ENCODE data around the gene COPG2. TPM values are rescaled to one million over a fixed set of nuclear protein-coding genes. Genes with fewer than 3 reads are reported as not detected.

Gene COPG2
- polyA plus RNA-seq, 1 donor = 44.5 TPM

- no peak for DNase-seq
Measured at GRCh38 chr7:130493275-130493873, 175.2 kb downstream of the COPG2 start.

DNA sequence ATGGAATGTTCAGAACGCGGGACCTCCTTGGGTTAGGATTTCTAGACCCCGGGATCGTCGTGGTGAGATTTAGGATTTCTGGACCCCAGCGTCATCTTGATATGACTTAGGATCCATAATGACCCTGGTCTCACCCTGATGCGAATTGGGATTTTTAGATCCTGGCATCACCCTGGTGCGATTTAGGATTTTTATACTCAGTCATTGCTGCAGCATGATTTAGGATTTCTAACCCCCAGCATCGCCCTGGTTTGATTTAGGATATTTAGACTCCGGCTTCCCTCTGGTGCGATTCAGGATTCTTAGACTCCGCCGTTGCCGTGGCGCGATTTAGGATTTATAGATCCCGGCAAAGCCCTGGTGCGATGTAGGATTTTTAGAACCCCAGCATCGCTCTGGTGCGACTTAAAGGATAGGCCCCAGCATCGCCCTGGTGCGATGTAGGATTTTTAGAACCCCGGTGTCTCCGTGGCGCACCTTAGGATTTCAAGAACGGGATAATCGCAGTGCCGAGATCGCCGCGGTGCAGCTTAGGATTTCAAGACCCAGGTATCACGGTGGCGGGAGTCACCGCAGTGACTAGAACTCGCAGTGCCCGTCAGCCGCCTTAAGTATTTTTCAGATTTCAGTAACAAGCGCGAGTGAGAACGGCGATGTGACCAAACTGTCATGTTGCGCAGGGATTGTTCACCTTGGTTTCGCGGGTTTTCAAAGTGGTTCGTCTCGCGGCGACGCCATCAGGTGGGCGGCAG is 175.8 kb downstream of the COPG2 start:
- DNase-seq = no peak

DNA sequence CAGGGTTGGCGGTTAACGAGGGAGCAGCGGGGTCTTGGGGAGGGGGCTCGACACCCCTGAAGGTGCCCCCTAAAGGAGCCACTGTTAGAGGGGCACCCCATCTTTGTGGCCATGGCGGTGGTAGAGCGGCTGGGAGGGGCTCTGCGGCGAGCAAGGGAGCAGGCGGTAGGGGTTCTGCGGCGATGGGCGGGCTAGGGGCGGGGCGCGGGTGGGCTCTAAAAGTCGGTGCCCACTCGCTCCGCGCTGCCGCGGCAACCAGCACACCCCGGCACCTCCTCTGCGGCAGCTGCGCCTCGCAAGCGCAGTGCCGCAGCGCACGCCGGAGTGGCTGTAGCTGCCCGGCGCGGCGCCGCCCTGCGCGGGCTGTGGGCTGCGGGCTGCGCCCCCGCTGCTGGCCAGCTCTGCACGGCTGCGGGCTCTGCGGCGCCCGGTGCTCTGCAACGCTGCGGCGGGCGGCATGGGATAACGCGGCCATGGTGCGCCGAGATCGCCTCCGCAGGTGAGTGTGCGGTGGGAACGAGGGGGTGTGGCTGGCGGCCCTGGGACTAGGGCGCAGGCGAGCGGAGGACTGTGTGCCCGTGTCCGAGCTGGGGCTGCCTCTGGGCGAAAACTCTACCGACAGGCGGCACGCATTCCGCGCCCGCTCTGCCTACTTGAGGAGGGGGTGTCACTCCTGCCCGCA is 176.6 kb downstream of the COPG2 start, which contains the start of gene MEST:
TSS of gene MEST (plus strand) at position 245 of the 682 bp plus-strand sequence. CDS start at position 474, 229 bp downstream.
- peak; percentile 83 for DNase-seq

GRCh38 chr7:130490888-130491804 is 177.4 kb downstream of the COPG2 start:
- DNase-seq = peak; percentile 75

DNA sequence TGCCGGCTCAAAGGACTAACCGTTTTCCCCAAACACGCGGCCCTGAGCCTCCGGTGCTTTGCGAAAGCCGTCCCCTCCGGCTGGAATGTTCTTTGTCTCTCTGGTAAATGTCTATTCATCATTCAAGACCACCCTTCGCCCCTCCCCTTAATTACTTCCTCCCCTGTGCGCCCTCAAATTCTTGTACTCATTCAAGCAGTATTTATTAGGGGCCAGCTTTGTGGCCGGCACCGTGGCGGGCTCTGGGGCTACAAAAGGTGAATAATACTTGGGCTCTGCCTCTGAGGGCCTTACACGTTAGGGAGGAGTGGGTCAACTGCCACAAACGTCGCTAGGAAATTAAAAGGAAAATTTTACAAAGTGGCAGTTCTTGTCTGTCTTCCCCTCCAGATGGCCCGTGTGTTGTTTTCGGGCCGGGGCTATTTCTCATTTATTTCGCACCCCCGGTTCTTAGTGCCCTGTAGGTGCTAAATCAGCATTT is 178.2 kb downstream of the COPG2 start:
- no peak for DNase-seq

DNA sequence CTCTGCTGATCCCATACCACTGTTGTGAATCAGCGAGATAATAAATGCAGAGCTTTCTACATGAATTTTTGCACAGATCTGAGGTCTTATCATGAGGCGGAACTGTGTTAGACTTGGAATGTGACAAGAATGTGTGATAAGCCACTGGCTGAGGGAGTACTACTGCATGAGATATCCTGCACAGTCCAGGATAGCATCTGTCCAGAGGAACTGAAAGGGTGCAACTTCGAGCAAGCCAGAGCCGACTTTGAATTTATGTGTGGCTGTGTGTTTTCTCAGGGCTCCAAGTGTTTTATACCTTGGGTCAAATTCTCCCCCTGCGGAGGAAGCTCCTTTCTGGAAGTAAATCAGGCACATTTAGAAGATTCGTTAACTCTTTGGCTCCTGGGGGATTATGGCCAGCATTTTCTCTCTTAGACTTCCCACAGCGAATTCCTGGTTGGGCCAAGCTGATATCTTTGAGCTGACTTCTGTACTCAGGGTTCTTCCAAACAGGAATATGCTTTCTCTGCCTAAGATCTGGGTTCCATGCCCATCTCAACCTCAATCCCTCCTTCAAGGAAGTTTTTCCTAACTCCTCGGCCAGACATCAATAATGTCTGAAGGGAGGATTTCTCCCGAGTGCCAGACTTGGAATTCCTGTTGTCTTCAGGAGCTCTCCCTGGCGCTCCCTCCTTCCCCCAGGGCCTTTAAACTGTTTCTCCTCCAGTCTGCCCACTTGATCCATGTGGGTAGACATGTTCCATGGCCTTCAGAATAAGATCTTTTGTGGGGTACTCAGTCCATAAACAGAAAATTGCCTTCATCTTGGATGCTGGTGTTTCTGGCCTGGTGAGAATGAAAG is 179.2 kb downstream of the COPG2 start:
- DNase-seq = no peak

- DNase-seq = no peak
Measured at GRCh38 chr7:130488392-130489139, 180.0 kb downstream of the COPG2 start.

GRCh38 chr7:130486954-130487436 is 181.6 kb downstream of the COPG2 start:
- no peak for DNase-seq

- no peak for DNase-seq
Measured at GRCh38 chr7:130486114-130486953, 182.2 kb downstream of the COPG2 start.

- no peak for DNase-seq
Measured at GRCh38 chr7:130485734-130486113, 182.8 kb downstream of the COPG2 start.

- DNase-seq = no peak
Measured at GRCh38 chr7:130483031-130483430, 185.5 kb downstream of the COPG2 start.

DNA sequence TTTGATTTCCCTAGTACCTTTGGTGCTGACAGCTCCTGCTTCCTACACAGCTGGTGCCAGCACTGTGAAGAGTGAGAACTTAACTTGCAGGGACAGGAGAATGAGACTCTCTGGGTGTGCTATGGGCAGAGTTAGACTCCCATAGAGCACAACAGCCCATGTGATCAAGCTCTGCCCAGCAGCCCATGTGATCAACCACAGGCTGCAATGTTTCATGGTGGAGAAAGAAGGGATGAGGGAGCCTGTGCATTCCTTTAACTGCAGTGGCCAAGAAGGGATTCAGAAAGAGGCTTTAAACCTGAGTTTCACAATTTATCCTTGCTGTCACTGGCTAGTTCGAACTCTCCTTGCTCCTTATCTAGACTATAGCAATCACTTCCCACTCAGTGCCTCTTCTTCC is 186.7 kb downstream of the COPG2 start:
- DNase-seq = no peak

DNA sequence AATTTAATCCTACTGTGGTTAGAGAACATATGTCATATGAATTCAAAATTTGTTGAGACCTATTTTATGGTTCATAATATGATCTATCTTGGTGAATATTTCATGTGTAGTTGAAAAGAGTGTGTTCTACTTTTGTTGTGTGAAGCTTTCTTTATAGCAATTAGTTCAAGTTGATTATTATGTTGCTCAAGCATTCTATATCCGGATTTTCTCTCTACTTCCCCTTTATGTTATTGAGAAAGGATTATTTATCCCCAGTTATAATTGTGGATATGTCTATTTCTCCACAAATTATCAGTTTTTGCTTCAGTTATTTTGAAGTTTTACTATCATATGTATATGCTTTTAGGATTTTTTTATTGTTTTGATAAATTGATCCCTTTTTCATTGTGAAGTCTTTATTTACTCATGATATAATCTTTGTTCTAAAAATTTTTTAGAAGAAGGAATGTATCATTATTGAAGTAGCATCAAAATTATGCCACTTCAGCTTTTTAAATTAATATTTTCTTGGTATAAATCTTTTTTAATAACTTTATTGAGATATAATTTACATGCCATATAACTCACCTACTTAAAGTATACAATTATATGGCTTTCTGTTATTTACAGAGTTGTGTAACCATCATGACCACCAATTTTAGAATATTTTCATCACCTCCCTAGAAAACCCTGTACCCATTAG is 188.7 kb downstream of the COPG2 start:
- DNase-seq = no peak

DNA sequence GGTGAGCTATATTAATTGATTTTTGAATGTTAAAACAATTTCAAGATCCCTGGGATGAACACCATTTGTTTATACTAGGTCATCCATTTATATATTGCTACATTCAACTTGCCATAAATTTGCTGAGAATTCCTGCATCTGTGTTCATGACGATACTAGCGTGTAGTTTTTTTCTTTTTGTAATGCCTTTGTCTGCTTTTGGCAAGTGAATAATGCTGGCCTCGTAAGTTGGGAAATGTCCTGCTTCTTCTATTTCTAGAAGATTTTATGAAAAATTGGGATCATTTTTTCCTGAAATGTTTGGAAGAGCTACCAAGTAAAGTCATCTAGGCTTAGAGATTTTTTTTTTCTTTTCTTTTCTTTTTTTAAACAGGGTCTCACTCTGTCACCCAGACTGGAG is 189.6 kb downstream of the COPG2 start:
- no peak for DNase-seq

DNA sequence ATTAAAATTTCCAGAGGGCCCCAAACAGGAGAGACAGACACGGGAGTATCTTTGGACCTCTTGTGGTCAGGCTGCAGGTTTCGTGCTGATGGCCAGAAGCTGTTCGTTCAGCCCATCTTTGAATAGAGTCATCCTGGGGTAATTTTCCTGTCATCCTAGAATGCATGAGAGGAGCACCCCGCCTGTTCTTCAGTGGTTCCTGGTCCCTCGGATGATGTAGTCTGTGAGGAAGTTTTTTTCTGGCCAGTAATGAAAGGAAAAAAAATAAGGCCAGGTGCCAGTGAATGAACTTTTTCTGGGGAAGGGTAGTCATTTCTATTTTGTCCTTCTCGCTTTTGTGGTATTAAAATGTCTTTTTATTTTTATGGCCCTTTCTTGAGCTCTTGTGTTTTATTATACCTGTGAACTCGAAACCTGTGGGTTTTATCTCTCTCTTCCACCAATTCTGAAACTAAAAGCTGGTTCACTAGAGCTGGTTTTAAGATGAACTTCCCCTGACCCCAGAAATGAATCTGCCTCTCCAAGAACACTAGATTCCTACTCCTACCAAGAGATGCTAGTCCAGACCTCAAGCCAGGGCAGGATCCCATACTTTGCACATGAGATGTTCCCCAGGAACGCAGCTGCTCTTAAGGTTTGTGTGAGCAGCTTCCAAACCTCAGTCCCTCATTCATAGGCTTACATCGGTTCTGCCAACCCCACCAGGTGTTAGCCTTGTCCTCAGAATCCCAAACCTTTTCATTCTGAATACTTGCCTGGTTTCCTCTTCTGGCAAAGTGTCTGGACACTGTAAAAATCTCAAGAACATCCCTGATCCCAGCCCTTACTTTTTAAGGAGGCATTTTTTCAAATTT is 192.0 kb downstream of the COPG2 start:
- DNase-seq = no peak

GRCh38 chr7:130475776-130476175 is 192.8 kb downstream of the COPG2 start:
- no peak for DNase-seq

- no peak for DNase-seq
Measured at GRCh38 chr7:130473876-130474275, 194.7 kb downstream of the COPG2 start.

- no peak for DNase-seq
Measured at GRCh38 chr7:130473289-130473688, 195.3 kb downstream of the COPG2 start.

Measured in hindlimb muscle (tissue), 1 donor.